Caco-2 (cell line): ENCODE measurements around the gene LGALS7B. TPM values are rescaled to one million over a fixed set of nuclear protein-coding genes. Genes with fewer than 3 reads are reported as not detected.
"Not testable (repeated sequence)": the region's sequence is repeated elsewhere in the genome, so short reads cannot be mapped to it uniquely, and the experiment has no call there.

Experiments used
- BruUV-seq: library from RNA; stranded (reverse); fragments of 400-500 nt; replicated peaks from 2 replicates; lab custom pipeline; 2021; lab: Mats Ljungman, UMichigan
- CTCF ChIA-PET: fragments of 300-600 bp; sonication (Branson Sonifier 250); formaldehyde crosslinking; loops from one replicate; lab custom pipeline; 2022; ENCODE audit warnings: antibody characterized with exemption; lab: Charles Lee
- POLR2A ChIA-PET: fragments of 300-600 bp; sonication (Branson Sonifier 250); formaldehyde crosslinking; loops from one replicate; lab custom pipeline; 2022; ENCODE audit warnings: antibody characterized with exemption; lab: Charles Lee
- DNase-seq, 2 experiments: peaks; one replicate each; pipeline versions ENCODE4 v3.0.0 to v3.0.0-alpha.2; 2020 to 2022
- H3K27me3 ChIP-seq: replicated peaks from 2 replicates; pipeline ENCODE4 v1.6.0; 2011; ENCODE audit warnings: low read length; ENCODE audit not compliant: control insufficient read depth, insufficient read depth
- H3K36me3 ChIP-seq: 2 replicates; pipeline ENCODE4 v1.5.1; 2011; ENCODE audit warnings: low read length; ENCODE audit not compliant: control insufficient read depth, insufficient read depth
- H3K4me1 ChIP-seq: fragments of 250-450 bp; sonication (Bioruptor Pico); 2 replicates; pipeline ENCODE4 v1.5.1; 2020; ENCODE audit warnings: mild to moderate bottlenecking
- H3K4me3 ChIP-seq: 2 replicates; pipeline ENCODE4 v1.5.1; 2011; ENCODE audit warnings: low read depth, mild to moderate bottlenecking, control low read depth, low read length
- H3K9me3 ChIP-seq: fragments of 250-450 bp; sonication (Bioruptor Pico); 2 replicates; pipeline ENCODE4 v1.5.1; 2020; ENCODE audit warnings: mild to moderate bottlenecking, moderate library complexity
- H3K27ac Mint-ChIP-seq: one replicate; pipeline ENCODE4 v1.8.0; 2022; ENCODE audit warnings: mixed read lengths; ENCODE audit not compliant: unreplicated experiment
- H3K27me3 Mint-ChIP-seq: one replicate; pipeline ENCODE4 v1.8.0; 2022; ENCODE audit warnings: mixed read lengths; ENCODE audit not compliant: insufficient read depth, unreplicated experiment
- H3K36me3 Mint-ChIP-seq: one replicate; pipeline ENCODE4 v1.8.0; 2022; ENCODE audit warnings: mild to moderate bottlenecking, mixed read lengths; ENCODE audit not compliant: insufficient read depth, unreplicated experiment
- H3K4me1 Mint-ChIP-seq: one replicate; pipeline ENCODE4 v1.8.0; 2022; ENCODE audit warnings: low read depth, mixed read lengths; ENCODE audit not compliant: unreplicated experiment
- H3K4me3 Mint-ChIP-seq: one replicate; pipeline ENCODE4 v1.8.0; 2022; ENCODE audit warnings: mild to moderate bottlenecking, moderate library complexity, mixed read lengths; ENCODE audit not compliant: unreplicated experiment
- H3K9me3 Mint-ChIP-seq: one replicate; pipeline ENCODE4 v1.8.0; 2022; ENCODE audit warnings: mixed read lengths; ENCODE audit not compliant: unreplicated experiment
- CTCF ChIP-seq, 2 experiments: fragments of 200-600 bp in 1 of 2; IDR thresholded peaks; 1 replicate in 1 of 2; 2 replicates in 1 of 2; pipeline versions ENCODE4 v1.5.1 to v1.8.0; 2011 to 2022; ENCODE audit warnings: antibody characterized with exemption in 1 of 2, control low read depth in 1 of 2, inconsistent platforms in 1 of 2, low read depth in 1 of 2, low read length in 1 of 2, mild to moderate bottlenecking in 1 of 2, moderate library complexity in 1 of 2; ENCODE audit not compliant: insufficient read depth in 1 of 2, severe bottlenecking in 1 of 2, unreplicated experiment in 1 of 2
- intact Hi-C: fragments of 100-400 bp; cut with micrococcal nuclease; formaldehyde crosslinking; loops from one replicate; pipeline ENCODE4 v1.10.0; 2022; ENCODE audit not compliant: unreplicated experiment
- total RNA-seq: library from RNA; stranded (reverse); gene quantifications from 2 replicates; pipeline ENCODE4 v1.2.3, GENCODE V29; 2022

LGALS7B gene
- total RNA-seq, 1 experiment from 2014 or later = not detected

- CTCF ChIA-PET = no interaction called here
- Histone ChIP-seq H3K27me3 (no peaks in the 10 kb centered on the region), H3K4me1 (0 out of 2 replicates have a peak, but pooled peaks cover 6% of the 10 kb centered on the region), H3K4me3 (no peak overlapping the region), H3K9me3 (no peaks in the 10 kb centered on the region; the same call in 1 of the 2 replicates), H3K36me3 (no peaks in the 10 kb centered on the region)
- H3K9me3 Mint-ChIP-seq = no peaks in the 10 kb centered on the region
- no peak overlapping the region for H3K4me3 Mint-ChIP-seq
- H3K36me3 Mint-ChIP-seq = peaks cover 4% of the 10 kb centered on the region
- no peaks in the 10 kb centered on the region for H3K27me3 Mint-ChIP-seq
- BruUV-seq = no TSS peak
- POLR2A ChIA-PET = no interaction called here
- no peaks in the 10 kb centered on the region for H3K4me1 Mint-ChIP-seq
- no peak for DNase-seq
- intact Hi-C loops = no loop called here
- no peak for TF ChIP-seq CTCF (IDR thresholded peaks at IDR 0.05; ENCODE audit: insufficient read depth in 1 of 2, low read depth in 1 of 2, low read length in 1 of 2, severe bottlenecking in 1 of 2, unreplicated experiment in 1 of 2)
- no peak overlapping the region for H3K27ac Mint-ChIP-seq
Measured at GRCh38 chr19:38795549-38795948, 6.5 kb downstream of the LGALS7B start.

GRCh38 chr19:38796154-38796553 is 7.2 kb downstream of the LGALS7B start:
- intact Hi-C loops = no loop called here
- CTCF ChIA-PET = no interaction called here

DNA sequence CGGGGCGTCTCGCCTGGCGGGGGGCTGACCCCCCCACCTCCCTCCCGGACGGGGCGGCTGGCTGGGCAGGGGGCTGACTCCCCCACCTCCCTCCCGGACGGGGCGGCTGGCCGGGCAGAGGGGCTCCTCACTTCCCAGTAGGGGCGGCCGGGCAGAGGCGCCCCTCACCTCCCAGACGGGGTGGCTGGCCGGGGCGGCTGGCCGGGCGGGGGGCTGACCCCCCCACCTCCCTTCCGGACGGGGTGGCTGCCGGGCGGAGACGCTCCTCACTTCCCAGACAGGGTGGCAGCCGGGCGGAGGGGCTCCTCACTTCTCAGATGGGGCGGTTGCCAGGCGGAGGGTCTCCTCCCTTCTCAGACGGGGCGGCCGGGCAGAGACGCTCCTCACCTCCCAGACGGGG is 8.8 kb downstream of the LGALS7B start:
- H3K27ac Mint-ChIP-seq, H3K4me3 ChIP-seq, H3K4me3 Mint-ChIP-seq, H3K4me1 Mint-ChIP-seq, H3K27me3 ChIP-seq, H3K4me1 ChIP-seq, H3K36me3 ChIP-seq, CTCF ChIA-PET, H3K9me3 ChIP-seq, BruUV-seq, H3K27me3 Mint-ChIP-seq, H3K36me3 Mint-ChIP-seq, POLR2A ChIA-PET, intact Hi-C loops, H3K9me3 Mint-ChIP-seq, DNase-seq: not testable (repeated sequence)

More at GRCh38 chr19:38796154-38796553, 7.2 kb downstream of the LGALS7B start:
- H3K27ac Mint-ChIP-seq = no peak overlapping the region
- no peak for DNase-seq
- Histone ChIP-seq H3K27me3 (no peaks in the 10 kb centered on the region), H3K9me3 (no peaks in the 10 kb centered on the region; the same call in 1 of the 2 replicates), H3K36me3 (no peaks in the 10 kb centered on the region), H3K4me1 (0 out of 2 replicates have a peak, but pooled peaks cover 6% of the 10 kb centered on the region), H3K4me3 (no peak overlapping the region)
- POLR2A ChIA-PET = no interaction called here
- H3K36me3 Mint-ChIP-seq = peaks cover 4% of the 10 kb centered on the region
- H3K9me3 Mint-ChIP-seq = no peaks in the 10 kb centered on the region
- no peaks in the 10 kb centered on the region for H3K4me1 Mint-ChIP-seq
- no TSS peak for BruUV-seq
- no peak overlapping the region for H3K4me3 Mint-ChIP-seq
- H3K27me3 Mint-ChIP-seq = no peaks in the 10 kb centered on the region
- TF ChIP-seq CTCF (IDR thresholded peaks at IDR 0.05; ENCODE audit: insufficient read depth in 1 of 2, low read depth in 1 of 2, low read length in 1 of 2, severe bottlenecking in 1 of 2, unreplicated experiment in 1 of 2) = no peak
